Fibroblast of the conjunctiva (primary cell): Measurements from ENCODE around the gene KRT31.
"Not testable (repeated sequence)": the region's sequence is repeated elsewhere in the genome, so short reads cannot be mapped to it uniquely, and the experiment has no call there.

Experiments
- DNase-seq: peaks from one replicate; pipeline ENCODE4 v3.0.0-alpha.2; 2010; ENCODE audit warnings: low read depth

Gene KRT31

DNA sequence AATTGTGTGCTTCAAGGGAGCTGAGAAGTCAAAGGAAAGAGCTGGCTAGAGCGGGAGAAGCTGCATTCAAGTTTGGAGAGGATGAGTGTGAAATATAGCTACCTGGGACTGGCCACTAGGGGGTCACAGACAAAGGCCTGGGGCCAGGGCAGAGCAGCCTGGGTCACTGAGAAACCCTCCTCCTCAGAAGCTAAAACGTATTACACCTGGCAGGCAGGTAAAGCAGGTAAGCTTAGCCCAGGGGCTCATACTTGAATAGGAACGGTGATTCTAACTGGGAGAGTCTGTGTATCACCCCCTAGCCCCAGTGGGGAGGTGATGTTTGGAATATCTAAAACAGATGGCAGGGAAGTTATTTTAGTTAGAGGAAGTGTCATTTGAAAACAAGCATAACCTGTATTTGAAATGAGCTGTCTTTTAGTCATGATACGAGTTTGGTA, 20.2 kb upstream of the KRT31 start:
- no peak for DNase-seq

DNA sequence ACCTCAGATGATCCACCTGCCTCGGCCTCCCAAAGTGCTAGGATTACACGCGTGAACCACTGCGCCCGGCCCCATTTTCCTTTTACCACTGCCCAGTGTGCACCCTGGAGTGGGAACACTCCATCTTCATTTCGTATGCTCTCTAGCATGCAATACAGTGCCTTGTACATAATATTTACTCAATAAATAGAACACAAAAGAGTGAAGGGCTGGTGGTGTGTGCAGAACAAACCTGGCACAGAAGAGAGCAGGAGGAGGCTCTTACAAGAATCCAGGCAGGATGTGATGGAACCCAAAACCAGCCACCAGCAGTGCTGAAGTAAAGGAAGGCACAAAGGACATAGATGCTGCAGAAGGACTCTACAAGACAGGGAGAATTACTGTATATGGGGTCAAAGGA, 19.7 kb upstream of the KRT31 start:
- DNase-seq: no peak

DNA sequence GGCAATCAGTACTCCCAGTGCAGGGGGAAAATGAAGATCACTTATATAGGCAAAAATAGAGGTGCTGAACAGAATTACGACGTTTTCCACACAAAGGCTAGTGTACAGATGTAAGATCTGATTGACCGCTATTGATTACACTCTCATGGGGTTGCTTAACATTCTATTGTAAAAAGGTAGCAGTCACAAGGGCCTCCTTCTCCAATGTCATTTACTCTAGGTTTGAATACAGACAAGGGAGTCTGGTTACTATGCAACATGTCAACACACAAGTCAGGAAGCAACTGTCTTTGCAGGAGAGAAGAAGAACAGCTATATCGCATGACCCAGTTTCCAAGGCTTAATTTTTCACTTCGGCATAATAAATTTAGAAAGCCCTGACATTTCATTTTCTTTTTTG, 19.1 kb upstream of the KRT31 start:
- DNase-seq: no peak

DNA sequence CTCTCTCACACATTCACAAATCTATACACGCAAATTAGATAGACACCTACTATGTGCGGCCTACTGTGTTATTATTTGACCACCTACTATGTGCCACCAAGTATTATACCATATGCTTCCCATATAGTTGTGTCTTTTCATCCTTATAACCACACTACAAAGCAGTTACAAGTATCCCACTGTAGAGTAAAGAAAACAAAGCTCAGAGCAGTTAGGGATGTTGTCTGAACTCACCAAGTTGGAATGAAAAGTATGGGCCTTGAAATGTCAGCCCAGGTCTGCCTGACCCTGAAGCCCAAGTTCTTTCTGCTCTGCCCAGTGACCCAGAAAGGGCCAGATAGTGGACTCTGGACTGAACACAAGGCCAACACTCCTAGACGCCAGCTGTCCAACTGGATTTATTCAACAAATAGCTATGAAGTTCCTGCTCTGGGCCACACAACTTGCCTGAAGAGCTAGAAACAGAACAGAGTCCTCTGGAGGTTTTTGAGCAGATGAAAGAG, 18.5 kb upstream of the KRT31 start:
- no peak for DNase-seq

DNA sequence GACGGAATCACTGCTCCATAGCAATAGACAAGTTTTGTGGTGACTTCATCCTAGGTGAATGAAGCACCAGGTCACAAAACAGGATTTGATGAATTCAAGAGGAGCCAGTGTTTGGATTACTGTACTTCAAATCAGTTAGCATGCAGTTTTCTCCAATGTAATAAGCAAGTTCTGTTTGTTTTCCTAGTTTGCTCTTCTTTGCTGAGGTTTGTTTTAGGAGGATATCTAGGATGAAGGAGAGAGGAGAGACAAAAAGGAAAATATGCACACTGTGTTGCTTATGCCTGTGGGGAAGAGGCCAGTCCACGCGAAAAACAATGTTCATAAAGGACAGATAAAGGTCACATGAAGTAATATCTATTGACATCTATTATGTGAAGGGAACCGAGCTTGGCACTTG, 18.0 kb upstream of the KRT31 start:
- no peak for DNase-seq

DNA sequence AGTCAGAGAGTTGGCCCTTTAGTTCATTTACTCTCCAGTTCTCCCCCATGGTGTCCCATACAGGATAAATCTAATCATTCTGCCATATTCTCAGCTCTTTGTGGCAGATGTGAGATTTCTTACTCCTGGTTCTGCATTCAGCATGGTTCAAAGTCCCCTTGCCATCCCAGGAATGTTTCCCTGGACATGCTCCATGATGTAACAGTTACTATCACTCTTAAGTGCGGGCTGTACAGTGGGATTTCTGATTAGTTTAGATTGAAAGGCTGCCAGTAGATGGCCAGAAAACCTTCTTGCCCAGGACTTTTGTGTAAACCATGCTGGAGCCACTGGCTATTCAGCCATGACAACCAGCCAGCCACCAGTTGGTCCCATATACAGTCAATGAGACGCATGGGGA, 16.6 kb upstream of the KRT31 start:
- DNase-seq: no peak

DNA sequence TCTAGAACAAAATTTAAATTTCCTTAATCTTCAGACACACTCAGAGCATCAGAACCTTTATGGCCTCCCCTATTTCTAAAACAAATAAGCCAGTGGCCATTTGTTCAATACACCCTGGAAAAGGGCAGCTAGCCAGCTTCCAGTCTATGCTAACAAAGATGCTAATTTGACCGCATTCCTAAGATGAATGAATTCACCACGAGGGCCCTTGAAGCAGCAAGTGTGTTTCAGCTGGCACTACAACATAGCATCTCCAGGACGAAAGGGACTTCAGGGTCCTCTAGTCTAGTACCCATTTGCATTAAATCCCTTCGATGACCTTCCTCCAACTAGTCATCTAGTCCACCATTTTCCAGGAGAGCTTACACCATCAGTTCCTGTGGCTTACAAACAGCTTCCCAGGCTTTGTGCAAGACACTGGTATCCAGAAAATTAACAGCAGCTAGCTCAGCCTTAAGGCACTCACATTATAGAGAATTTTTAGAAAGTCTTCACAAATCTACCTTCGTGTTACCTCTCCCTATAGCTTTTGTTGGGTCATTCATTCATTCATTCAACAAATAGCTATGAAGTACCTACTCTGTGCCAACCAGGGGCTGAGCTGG, 16.0 kb upstream of the KRT31 start:
- DNase-seq: no peak

DNA sequence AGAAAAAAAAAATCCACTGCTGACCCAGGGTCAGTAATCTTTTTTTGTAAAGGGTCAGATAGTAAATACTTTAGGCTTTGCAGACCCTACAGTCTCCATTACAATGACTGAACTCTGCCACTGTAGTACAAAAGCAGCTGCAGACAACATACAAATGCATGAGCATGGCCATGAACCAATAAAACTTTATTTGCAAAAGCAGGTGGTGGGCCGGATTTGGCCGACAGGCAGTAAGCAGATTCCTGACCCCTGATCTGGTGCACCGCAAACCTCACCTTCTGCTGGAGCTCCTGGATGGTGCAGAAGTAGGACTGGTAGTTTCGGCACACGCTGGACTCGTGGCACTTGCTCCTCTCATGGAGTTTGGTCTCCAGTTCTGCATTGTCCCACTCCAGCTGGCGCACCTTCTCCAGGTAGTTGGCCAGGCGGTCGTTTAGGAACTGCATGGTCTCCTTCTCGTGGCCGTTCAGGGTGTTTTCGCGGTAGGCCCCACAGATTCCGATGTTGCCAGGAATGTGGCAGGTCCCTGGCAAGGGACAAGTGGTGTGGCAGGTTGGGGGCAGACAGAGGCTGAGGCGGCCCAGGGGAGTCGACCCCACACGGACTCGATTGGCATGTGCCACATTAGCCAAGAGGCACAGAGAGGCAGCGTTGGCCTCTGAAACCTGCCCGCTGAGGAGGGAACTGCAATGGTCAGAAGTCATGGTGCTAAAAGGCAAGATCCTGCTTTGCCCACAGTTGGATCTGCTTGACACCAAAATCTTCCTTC, 13.8 kb upstream of the KRT31 start:
- DNase-seq: no peak

DNA sequence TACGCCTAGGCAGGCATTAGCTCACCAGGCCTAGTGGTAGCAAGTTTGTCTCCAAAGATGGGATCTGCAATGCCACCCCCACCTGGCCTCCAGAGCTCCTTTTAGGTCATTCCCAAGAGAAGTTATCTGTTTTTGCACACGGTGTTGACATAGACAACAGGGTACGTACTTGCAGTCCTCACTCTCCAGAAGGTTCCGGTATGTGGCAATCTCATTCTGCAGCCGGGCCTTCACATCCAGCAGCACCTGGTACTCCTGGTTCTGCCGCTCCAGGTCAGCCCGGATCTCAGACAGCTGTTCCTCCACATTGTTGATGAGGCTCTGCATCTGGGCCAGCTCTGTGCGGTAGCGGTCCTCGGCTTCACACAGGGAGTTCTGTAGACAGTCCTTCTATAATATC, 9.8 kb upstream of the KRT31 start:
- no peak for DNase-seq

DNA sequence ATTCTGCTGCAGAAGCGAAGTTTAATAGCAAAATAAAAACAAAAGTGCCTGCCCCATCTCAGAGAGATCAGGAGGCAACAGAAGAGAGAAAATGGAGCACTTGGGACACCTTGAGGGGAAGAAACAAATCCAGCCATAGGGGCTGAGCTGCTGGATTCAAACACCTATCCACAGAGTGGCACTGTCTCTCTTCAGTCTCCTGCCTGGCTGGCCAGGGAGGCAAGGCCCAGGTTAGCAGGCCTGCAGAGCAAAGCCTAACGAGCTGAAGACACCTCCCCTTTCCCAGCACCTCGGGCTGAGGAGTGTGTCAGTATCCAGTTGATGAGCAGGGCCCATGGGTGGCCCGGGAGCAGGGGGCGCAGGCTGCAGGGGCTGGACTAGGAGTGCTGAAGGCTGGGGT, 8.8 kb upstream of the KRT31 start:
- DNase-seq: no peak

DNA sequence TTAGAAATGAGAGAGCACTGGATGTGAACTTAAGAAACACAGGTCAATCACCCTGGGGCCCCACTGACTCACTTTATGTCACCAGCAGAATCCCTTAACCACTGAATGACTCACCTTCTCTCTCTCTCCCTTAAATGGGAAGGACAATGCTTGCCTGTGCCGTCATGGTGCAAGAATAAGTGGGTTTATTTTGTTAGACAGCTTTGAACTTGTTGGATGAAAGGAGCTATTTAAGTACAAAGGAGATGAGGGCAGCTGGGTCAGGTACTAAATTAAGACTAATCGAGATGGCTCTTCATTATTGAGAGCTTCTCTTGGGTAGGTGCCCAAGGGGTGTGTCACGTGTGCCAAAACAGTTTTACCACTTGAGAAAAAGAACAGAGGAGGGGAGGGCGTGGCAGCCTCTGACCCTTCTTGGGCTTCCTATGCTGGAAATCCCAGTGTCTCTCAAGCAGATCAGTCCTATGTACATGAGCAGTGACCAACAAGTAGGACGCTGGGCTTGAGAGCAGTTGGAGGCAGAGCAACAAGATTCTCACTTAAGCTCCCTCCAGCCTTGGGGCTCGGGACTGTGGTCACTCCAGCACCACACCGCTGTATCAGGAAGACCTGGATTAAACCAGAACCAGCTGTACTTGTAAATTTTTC, 6.7 kb upstream of the KRT31 start:
- peak; percentile 61 for DNase-seq

DNA sequence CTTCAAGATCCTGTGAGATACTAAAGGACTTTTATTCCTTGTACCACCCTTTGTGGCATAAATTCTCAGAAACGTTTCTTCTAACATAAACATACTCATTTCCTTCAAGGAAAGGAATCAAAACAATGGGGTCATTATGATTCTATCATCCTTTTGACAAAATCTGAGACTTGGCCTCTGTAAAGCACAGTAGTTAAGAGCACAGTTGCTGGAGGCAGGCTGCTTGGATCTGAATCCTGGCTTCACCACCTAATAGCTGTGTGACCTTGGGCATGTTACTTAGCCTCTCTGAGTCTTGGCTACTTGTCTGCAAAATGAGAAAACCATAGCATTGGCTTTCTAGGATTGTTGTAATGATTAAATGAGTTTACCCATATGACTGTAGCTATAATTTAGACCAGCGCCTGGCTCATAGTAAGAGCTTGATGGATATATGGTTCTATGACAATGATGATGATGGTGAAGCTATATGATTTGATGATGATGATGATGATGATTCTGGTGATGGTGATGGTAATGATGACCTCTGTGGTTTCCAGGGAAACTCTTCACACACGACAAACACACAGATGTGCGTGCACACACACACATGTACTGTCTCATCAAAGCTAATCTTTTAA, 6.1 kb upstream of the KRT31 start:
- no peak for DNase-seq

DNA sequence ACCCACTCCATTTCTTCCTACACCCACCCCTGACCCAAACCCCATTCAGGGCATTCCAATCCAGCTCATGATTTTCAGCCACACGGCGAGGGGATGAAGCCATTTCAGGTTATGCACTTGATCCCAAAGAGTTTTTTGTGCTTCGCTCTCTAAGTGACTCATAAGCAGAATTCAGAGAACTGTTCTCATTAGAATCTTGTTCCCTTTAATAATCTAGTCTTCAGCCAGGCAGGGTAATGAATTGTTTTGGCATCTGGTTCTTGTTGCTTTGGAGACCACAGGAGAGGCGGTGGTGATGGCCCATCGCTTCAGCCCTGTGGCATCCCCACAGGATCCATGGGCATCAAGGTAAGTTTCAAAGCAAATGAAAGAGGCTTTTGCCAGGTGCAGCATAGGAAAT, 4.8 kb upstream of the KRT31 start:
- DNase-seq: no peak

DNA sequence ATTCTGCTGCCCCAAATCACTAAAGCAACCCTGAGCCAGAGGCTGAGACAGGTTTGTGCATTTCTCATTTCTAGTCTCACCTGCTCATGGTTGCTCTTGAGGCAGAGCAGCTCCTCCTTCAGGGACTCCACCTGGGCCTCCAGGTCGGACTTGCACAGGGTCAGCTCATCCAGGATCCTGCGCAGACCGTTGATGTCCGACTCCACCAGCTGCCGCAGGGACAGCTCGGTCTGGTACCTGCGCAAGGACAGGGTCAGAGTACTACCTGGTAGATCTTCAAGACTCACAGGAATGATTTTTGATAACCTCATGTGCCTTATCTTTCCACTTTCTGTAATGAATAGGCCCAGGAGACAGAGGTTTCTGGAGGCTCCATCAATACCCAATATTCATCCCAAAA, 1.1 kb downstream of the KRT31 start:
- DNase-seq: no peak

DNA sequence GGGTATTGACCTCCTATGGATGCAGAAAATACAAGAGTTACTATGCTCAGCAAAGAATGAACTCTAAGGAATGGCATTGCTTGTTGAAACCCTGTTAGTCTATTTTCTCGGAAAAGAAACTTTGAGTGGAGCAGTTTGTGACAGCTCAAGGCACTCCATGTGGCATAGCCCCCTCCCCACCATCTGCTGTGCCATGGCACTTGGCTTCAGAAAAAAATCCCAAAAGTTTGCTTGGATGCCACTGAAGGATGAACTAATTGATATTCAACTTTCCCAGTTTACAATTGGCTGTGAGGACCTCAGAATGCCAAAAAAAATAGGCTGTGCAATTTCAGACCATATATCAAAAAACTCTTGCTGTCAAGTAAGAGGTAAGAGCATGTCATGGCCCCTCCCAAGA, 1.8 kb downstream of the KRT31 start:
- DNase-seq: no peak

DNA sequence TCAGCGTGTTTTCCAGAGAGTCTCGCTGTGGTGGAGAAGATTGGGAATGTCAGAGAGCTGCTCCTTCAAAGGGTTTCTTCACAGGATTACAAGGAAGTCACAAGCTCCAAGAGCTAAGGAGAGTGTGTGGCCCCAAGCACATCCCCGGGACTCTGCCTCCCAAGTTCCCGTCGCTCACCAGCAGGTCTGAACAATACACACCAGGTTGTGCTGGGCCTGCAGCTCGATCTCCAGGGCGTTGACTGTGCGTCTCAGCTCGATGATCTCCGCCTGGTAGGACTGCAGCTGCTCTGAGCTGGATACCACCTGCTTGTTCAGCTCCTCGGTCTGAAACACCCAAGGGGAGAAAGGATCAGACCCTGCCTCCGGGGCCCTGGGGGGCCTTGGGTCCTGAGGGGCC, 2.4 kb downstream of the KRT31 start:
- DNase-seq: not testable (repeated sequence)

DNA sequence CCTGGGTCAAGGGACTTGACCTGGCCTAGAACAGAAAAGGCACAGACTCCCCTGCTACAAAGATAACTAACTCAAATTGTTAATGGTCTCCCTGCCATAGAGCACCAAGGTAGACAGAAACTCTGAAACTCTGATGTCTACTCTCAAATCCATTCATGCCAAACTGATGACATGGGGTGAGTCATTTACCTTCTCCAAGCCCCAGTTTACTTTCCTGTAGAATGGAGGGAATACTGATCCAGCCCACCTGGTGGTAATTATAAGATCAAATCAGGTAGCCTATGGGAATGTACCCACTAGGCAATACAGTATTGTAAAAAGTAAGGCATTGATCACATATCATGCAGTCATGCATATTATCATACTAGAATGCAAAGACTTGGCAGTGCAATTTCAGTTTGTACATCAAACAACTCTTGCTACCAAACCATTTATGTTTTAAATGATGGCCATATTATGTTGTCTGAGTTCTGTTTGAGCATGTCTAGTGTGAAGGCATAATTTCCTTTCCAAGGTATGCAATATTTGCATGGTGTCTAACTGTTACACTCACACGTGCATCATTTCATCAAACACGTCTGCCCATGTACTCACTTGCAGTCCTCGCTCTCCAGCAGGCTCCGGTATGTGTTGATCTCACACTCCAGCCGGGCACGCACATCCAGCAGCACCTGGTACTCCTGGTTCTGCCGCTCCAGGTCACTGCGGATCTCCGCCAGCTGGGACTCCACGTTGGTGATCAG, 3.0 kb downstream of the KRT31 start:
- no peak for DNase-seq

DNA sequence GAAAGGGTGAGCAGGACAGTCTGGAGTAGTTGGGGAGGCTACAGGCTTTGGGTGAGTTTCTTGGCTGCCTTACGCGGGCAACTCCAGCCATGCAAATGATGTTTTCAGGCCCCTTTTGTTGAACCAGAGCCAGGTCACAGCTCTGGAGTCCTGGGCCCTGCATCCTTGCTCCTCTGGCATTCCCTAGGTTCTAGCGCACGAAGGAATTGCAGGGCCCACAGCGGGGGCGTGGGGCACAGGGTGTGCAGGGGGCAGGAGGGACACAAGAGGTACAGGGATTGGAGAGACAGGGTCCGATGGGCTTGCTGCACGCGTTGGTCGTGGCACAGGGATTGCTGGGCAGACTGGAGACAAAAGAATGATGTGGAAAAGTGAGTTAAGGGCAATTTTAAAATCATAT, 3.6 kb downstream of the KRT31 start:
- DNase-seq: no peak

DNA sequence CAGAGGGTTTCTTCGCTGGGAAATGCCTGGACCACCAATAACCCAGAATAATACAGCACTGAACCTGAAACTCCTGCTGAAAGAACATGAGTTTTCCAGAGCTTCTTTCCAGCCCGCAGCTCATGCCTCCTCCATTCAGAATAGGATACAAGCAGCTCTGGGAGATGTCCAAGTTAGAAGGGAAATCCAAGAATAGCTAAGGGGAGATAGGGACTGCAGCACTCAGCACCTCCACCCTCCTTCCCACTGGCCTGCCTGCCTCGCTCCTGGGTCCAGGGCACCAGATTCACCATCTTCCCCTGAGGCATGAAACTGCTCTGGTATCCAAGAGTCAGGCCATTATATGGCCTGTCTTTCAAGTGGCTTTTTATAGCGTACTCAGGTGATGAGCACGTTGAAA, 4.1 kb downstream of the KRT31 start:
- DNase-seq: no peak

DNA sequence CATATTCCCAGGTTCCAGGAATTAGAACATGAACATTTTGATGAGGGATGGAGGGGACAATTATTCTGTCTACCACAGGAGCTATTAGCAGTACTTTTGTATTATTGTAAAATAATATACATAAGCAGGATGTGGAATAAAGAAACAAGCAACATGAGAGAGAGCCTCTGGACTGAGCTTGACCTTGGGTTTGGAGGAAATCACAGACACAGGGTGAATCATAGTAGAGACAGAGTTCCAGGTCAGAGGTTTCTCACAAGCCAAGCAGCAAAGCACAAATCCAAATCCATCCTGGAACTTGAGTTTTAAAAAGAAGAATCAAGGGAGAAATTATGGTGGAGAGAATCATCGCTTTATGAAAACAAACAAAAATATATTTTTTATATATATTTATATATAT, 5.1 kb downstream of the KRT31 start:
- DNase-seq: no peak

DNA sequence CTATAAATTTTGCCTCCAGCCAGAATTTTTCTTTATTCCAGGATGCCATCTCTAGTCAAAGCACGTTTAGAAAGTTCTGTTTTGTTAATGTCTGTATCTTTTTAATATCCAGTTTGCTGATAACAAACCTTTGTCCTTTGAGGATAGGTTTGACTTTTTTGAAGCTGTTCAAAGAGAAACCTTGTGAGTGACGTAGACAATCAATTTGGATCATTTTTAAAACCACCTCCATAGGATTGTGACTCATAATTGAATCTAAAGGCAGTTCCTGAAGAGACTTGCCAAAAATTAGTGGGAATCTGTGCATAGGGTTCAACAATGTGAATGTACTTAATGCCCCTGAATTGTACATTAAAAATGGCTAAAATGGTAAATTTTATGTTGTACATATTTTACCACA, 5.9 kb downstream of the KRT31 start:
- no peak for DNase-seq

DNA sequence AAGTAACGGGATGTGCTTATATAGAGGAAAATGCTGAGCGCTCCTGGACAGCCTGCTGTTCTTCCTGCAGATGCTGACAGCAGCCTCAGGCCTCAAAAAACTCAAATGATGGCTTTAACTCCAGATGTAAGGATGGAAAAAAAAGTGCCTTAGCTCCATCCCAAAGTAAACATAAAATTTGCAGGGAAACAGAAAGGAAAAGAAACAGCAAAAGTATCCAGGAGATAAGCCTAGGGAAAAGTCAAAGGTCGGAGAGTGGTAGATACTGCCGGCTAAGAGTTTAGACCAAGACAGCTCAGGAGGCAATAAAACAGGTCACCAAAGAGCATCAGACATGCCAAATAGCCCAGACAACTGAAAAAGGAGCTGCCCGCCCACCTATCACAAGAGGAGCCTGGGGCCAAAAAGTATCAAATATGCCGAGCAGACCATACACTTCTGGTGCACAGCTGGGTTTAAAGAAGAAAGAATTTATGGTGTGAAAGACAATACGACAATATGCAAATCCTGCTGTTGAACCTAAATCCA, 6.9 kb downstream of the KRT31 start:
- no peak for DNase-seq
